GM12878 (cell line): ENCODE results near the gene SNX3. TPM values are rescaled to one million over a fixed set of nuclear protein-coding genes. Genes with fewer than 3 reads are reported as not detected.

Experiments
- ATAC-seq: fragments of 200-7000 bp; cut with Tn5 transposase; 3 replicates; pipeline ENCODE4 v1.9.1; 2020; ENCODE audit warnings: mild to moderate bottlenecking, moderate library complexity
- BruUV-seq: library from RNA; stranded (reverse); fragments of 400-500 nt; replicated peaks from 2 replicates; lab custom pipeline; 2021; lab: Mats Ljungman, UMichigan
- CTCF ChIA-PET: fragments of 300-600 bp; sonication (Branson Sonifier 250); formaldehyde crosslinking; extraction: SDS; loops from one replicate; lab custom pipeline; 2021; ENCODE audit warnings: inconsistent platforms; lab: Yijun Ruan, JAX
- POLR2A ChIA-PET: fragments of 350-600 bp; formaldehyde crosslinking; extraction: SDS; loops from one replicate; lab custom pipeline; 2021; ENCODE audit warnings: inconsistent platforms; lab: Charles Lee
- RAD21 ChIA-PET: fragments of 300-600 bp; sonication (Branson Sonifier 250); formaldehyde crosslinking; loops from one replicate; lab custom pipeline; 2023; ENCODE audit warnings: antibody characterized with exemption; ENCODE audit not compliant: unreplicated experiment; lab: Charles Lee
- SMC1A ChIA-PET: fragments of 300-600 bp; sonication (Branson Sonifier 250); formaldehyde crosslinking; loops from one replicate; lab custom pipeline; 2023; ENCODE audit not compliant: unreplicated experiment, uncharacterized antibody; lab: Charles Lee
- DNase-seq: peaks from one replicate; pipeline ENCODE4 v3.0.0-alpha.2; 2011; ENCODE audit warnings: low read depth, low spot score
- FAIRE-seq: peaks from 3 replicates; lab custom pipeline; 2011; peaks lifted over from hg19 to GRCh38; lab: Jason Lieb, UNC
- H2AFZ ChIP-seq: 2 replicates; pipeline ENCODE4 v1.6.0; 2011; ENCODE audit warnings: low read depth, low read length, control low read depth; ENCODE audit not compliant: control insufficient read depth
- H3K27ac ChIP-seq: 2 replicates; pipeline ENCODE4 v1.5.1; 2011; ENCODE audit warnings: control low read depth; ENCODE audit not compliant: control insufficient read depth, insufficient read depth
- H3K27me3 ChIP-seq, 2 experiments: replicated peaks in 1 of 2; 2 replicates each; pipeline versions ENCODE4 v1.6.0 to v1.6.1; 2011; ENCODE audit warnings: low read length in 1 of 2; ENCODE audit not compliant: control insufficient read depth in 2 of 2, insufficient read depth in 2 of 2
- H3K36me3 ChIP-seq, 2 experiments: 2 replicates each; pipeline ENCODE4 v1.5.1; 2011; ENCODE audit warnings: low read length in 1 of 2; ENCODE audit not compliant: control insufficient read depth in 2 of 2, insufficient read depth in 2 of 2
- H3K4me1 ChIP-seq: 2 replicates; pipeline ENCODE4 v1.6.1; 2011; ENCODE audit warnings: mild to moderate bottlenecking, low read length, moderate library complexity, mixed read lengths; ENCODE audit not compliant: control insufficient read depth, insufficient read depth
- H3K4me2 ChIP-seq: 2 replicates; pipeline ENCODE4 v1.6.0; 2011; ENCODE audit warnings: control low read depth; ENCODE audit not compliant: control insufficient read depth, insufficient read depth
- H3K4me3 ChIP-seq: fragments of 200-600 bp; sonication (generic); 2 replicates; pipeline ENCODE4 v1.5.1; 2016
- H3K79me2 ChIP-seq: 2 replicates; pipeline ENCODE4 v1.6.0; 2011; ENCODE audit warnings: low read length; ENCODE audit not compliant: control insufficient read depth, insufficient read depth
- H3K9ac ChIP-seq: 2 replicates; pipeline ENCODE4 v1.8.0; 2011; ENCODE audit warnings: low read length, control low read depth, mixed read lengths; ENCODE audit not compliant: control insufficient read depth, insufficient read depth
- H3K9me3 ChIP-seq: replicated peaks from 3 replicates; pipeline ENCODE4 v1.5.1; 2011; ENCODE audit warnings: mild to moderate bottlenecking, low read length; ENCODE audit not compliant: control insufficient read depth, insufficient read depth
- H4K20me1 ChIP-seq: 2 replicates; pipeline ENCODE4 v1.6.0; 2011; ENCODE audit not compliant: control insufficient read depth, insufficient read depth
- ATF3 ChIP-seq: IDR thresholded peaks from 2 replicates; pipeline ENCODE4 v1.6.1; 2011; ENCODE audit warnings: low read depth, mild to moderate bottlenecking, low read length, moderate library complexity, borderline replicate concordance; ENCODE audit errors: extremely low read depth
- BACH1 ChIP-seq: fragments of 450-650 bp; IDR thresholded peaks from 2 replicates; pipeline ENCODE4 v1.6.1; 2017; ENCODE audit warnings: mild to moderate bottlenecking, borderline replicate concordance
- BCL11A ChIP-seq: IDR thresholded peaks from 2 replicates; pipeline ENCODE4 v1.6.1; 2011; ENCODE audit warnings: low read depth, low read length
- BHLHE40 ChIP-seq, 2 experiments: fragments of 450-650 bp in 1 of 2; IDR thresholded peaks; 2 replicates each; pipeline ENCODE4 v1.6.1; 2011 to 2017; ENCODE audit warnings: low read depth in 2 of 2, borderline replicate concordance in 1 of 2, improper control_type of control experiment in 1 of 2, low read length in 1 of 2, mild to moderate bottlenecking in 1 of 2
- BMI1 ChIP-seq: fragments of 450-650 bp; IDR thresholded peaks from 2 replicates; pipeline ENCODE4 v1.6.1; 2016; ENCODE audit warnings: mild to moderate bottlenecking, moderate library complexity, borderline replicate concordance
- EED ChIP-seq: sonication (generic); IDR thresholded peaks from 2 replicates; pipeline ENCODE4 v1.6.1; 2016; ENCODE audit warnings: antibody characterized with exemption, low read depth
- ELK1 ChIP-seq: IDR thresholded peaks from 2 replicates; pipeline ENCODE4 v1.6.1; 2012; ENCODE audit warnings: low read depth, low read length, improper control_type of control experiment
- FOXM1 ChIP-seq: IDR thresholded peaks from 2 replicates; pipeline ENCODE4 v1.6.1; 2012; ENCODE audit warnings: low read depth, mild to moderate bottlenecking, inconsistent platforms, low read length, moderate library complexity
- GATAD2B ChIP-seq: fragments of 450-650 bp; conservative IDR thresholded peaks from 2 replicates; pipeline ENCODE4 v1.6.1; 2017; ENCODE audit warnings: low read depth, mild to moderate bottlenecking, moderate library complexity
- IRF5 ChIP-seq: fragments of 450-650 bp; IDR thresholded peaks from 2 replicates; pipeline ENCODE4 v1.6.1; 2017; ENCODE audit warnings: borderline replicate concordance
- JUND ChIP-seq: IDR thresholded peaks from 2 replicates; pipeline ENCODE4 v1.6.1; 2012; ENCODE audit warnings: low read depth, mild to moderate bottlenecking, low read length, improper control_type of control experiment, moderate library complexity
- PBX3 ChIP-seq: IDR thresholded peaks from 2 replicates; pipeline ENCODE4 v1.6.1; 2011; ENCODE audit warnings: mild to moderate bottlenecking, low read depth, low read length, moderate library complexity; ENCODE audit not compliant: insufficient replicate concordance
- SP1 ChIP-seq: IDR thresholded peaks from one replicate; pipeline ENCODE4 v1.6.1; 2011; ENCODE audit warnings: low read depth, low read length
- YY1 ChIP-seq: IDR thresholded peaks from 2 replicates; pipeline ENCODE4 v1.6.1; 2011; ENCODE audit warnings: low read depth, mild to moderate bottlenecking, low read length
- ZNF687 ChIP-seq: fragments of 450-650 bp; IDR thresholded peaks from 2 replicates; pipeline ENCODE4 v1.6.1; 2017; ENCODE audit warnings: mild to moderate bottlenecking, moderate library complexity
- WGBS: methylation state at CpG from one replicate; pipeline ENCODE4 v1.1.6; 2016; ENCODE audit warnings: low lambda C conversion rate; ENCODE audit not compliant: insufficient replicate concordance, insufficient coverage; ENCODE audit errors: missing lambda C conversion rate; 5-methylcytosine and 5-hydroxymethylcytosine counted together
- in situ Hi-C: fragments of 300-500 bp; cut with MboI; formaldehyde crosslinking; loops from 9 replicates; pipeline ENCODE4 v1.14.3; 2018; ENCODE audit warnings: mixed read lengths
- intact Hi-C: fragments of 100-400 bp; cut with micrococcal nuclease; formaldehyde crosslinking; loops from one replicate; pipeline ENCODE4 v1.14.2; 2022; ENCODE audit not compliant: unreplicated experiment
- polyA plus RNA-seq, 11 experiments: library from polyadenylated mRNA; depleted of rRNA in 4 of 11; unstranded in 6 of 11; stranded (reverse) in 5 of 11; fragments of >200 nt; fragmentation: Nextera tagmentation in 4 of 11; fragmentation: Illumina TruSeq in 1 of 11; extraction: Ambion mirVana in 4 of 11; extraction: Trizol in 1 of 11; gene quantifications; 1 replicate in 1 of 11; 2 replicates in 10 of 11; pipeline versions ENCODE4 v1.2.1 to v1.2.3, GENCODE V29; 2011 to 2016; ENCODE audit warnings: inconsistent platforms in 2 of 11, missing spikeins in 2 of 11, low read depth in 1 of 11
- total RNA-seq, 4 experiments: library from RNA; depleted of rRNA in 3 of 4; stranded (reverse); fragments of >200 nt in 3 of 4; fragmentation: Illumina TruSeq in 1 of 4; extraction: Trizol in 1 of 4; gene quantifications; 2 replicates each; pipeline versions ENCODE4 v1.2.1 to v1.2.3, GENCODE V29; 2013 to 2021

SNX3 gene
- total and polyA plus RNA-seq, 10 of the 15 experiments (the other 5 are each of a cell fraction or from before 2014, with no cell fraction given): 43.7 to 297 (median 95.6) TPM

GRCh38 chr6:108235127-108235526 is 25.7 kb downstream of the SNX3 start (continued):
- TF ChIP-seq ELK1: no peak
- no peak for TF ChIP-seq ZNF687
- no peak for TF ChIP-seq BCL11A
- no peak for TF ChIP-seq GATAD2B
- no peak for TF ChIP-seq SP1

- Histone ChIP-seq H3K4me1 (no peaks in the 10 kb centered on the region), H3K27me3 (no peaks in the 10 kb centered on the region), H3K4me3 (no peak overlapping the region), H3K9me3 (no peaks in the 10 kb centered on the region), H2AFZ (no peak overlapping the region), H4K20me1 (no peaks in the 10 kb centered on the region), H3K36me3 (peaks cover 2 to 3% of the 10 kb centered on the region in 2 experiments), H3K27ac (no peak overlapping the region), H3K4me2 (no peak overlapping the region), H3K79me2 (peaks cover 3% of the 10 kb centered on the region), H3K9ac (no peak overlapping the region)
- 97% methylated on average over 8 of the region's 8 CpGs for WGBS
- RAD21 ChIA-PET: no interaction called here
- BruUV-seq: no TSS peak
- POLR2A ChIA-PET: no interaction called here
- ATAC-seq: no peak
- SMC1A ChIA-PET: interaction anchor here (1.7 kb wide), 1 partner anchor 11 kb away, joined by 5 read pairs; no protein-coding TSS in a partner anchor
- DNase-seq: no peak
- in situ Hi-C loops: no loop called here
- CTCF ChIA-PET: no interaction called here
- FAIRE-seq: no peak
- intact Hi-C loops: no loop called here
- TF ChIP-seq JUND (no peak), BMI1 (no peak), YY1 (no peak), ATF3 (no peak), BACH1 (no peak), FOXM1 (no peak), IRF5 (no peak), BHLHE40 (IDR thresholded peaks at IDR 0.05; ENCODE audit: borderline replicate concordance in 1 of 2, low read depth in 2 of 2, low read length in 1 of 2) (no peak), EED (no peak), PBX3 (no peak)
Observed at GRCh38 chr6:108228416-108228815, 32.4 kb downstream of the SNX3 start.
